Memory B cell (primary cell): ENCODE measurements around the gene STARD5.
A peak's percentile ranks its signal among the peaks of the same experiment; 100 is the strongest.
"Not testable (repeated sequence)": the region's sequence is repeated elsewhere in the genome, so short reads cannot be mapped to it uniquely, and the experiment has no call there.

ENCODE experiments used
- ATAC-seq: fragments of 150-1000 bp; cut with Tn5 transposase; 2 replicates; pipeline ENCODE4 v1.10.0; 2021; ENCODE audit warnings: low read depth, mild to moderate bottlenecking, moderate library complexity
- DNase-seq, 2 donors: peaks; one replicate each; pipeline ENCODE4 v3.0.0; 2022; ENCODE audit warnings: low spot score in 2 of 2
- H3K27ac Mint-ChIP-seq: one replicate; pipeline ENCODE4 v1.8.0; 2022; ENCODE audit warnings: mild to moderate bottlenecking, moderate library complexity, mixed read lengths
- H3K27me3 Mint-ChIP-seq: one replicate; pipeline ENCODE4 v1.8.0; 2022; ENCODE audit warnings: mixed read lengths
- H3K36me3 Mint-ChIP-seq: one replicate; pipeline ENCODE4 v1.8.0; 2022; ENCODE audit warnings: mild to moderate bottlenecking, mixed read lengths
- H3K4me1 Mint-ChIP-seq: one replicate; pipeline ENCODE4 v1.8.0; 2022; ENCODE audit warnings: mixed read lengths
- H3K4me3 Mint-ChIP-seq: one replicate; pipeline ENCODE4 v1.8.0; 2022; ENCODE audit warnings: mild to moderate bottlenecking, moderate library complexity, mixed read lengths
- H3K9me3 Mint-ChIP-seq: one replicate; pipeline ENCODE4 v1.8.0; 2022; ENCODE audit warnings: mixed read lengths

The STARD5 gene

GRCh38 chr15:81323944-81324881 lies at the start of gene STARD5:
TSS of gene STARD5 (minus strand) at chr15:81324141. CDS start at chr15:81324099, 42 bp downstream.
- no peaks in the 10 kb centered on the region for H3K9me3 Mint-ChIP-seq
- H3K27ac Mint-ChIP-seq: peak within 1 kb of the TSS; percentile 93
- peaks cover 37% of the 10 kb centered on the region for H3K4me1 Mint-ChIP-seq
- H3K36me3 Mint-ChIP-seq: no peaks in the 10 kb centered on the region
- H3K4me3 Mint-ChIP-seq: peak within 1 kb of the TSS; percentile 89
- H3K27me3 Mint-ChIP-seq: no peaks in the 10 kb centered on the region
- ATAC-seq: peak; percentile 97
- DNase-seq: peak; percentile 82 to 83

- Mint-ChIP-seq H3K4me3 (no peak overlapping the region), H3K27me3 (no peaks in the 10 kb centered on the region), H3K36me3 (peaks cover 2% of the 10 kb centered on the region), H3K4me1 (no peaks in the 10 kb centered on the region), H3K9me3 (no peaks in the 10 kb centered on the region), H3K27ac (no peak overlapping the region)
- ATAC-seq (no peak), DNase-seq (no peak)
Measured at GRCh38 chr15:81373176-81373575, 49.2 kb upstream of the STARD5 start.

GRCh38 chr15:81372575-81372974 lies 48.6 kb upstream of the STARD5 start:
- ATAC-seq: no peak
- Mint-ChIP-seq H3K9me3 (no peaks in the 10 kb centered on the region), H3K27ac (no peak overlapping the region), H3K27me3 (no peaks in the 10 kb centered on the region), H3K4me3 (no peak overlapping the region), H3K36me3 (peaks cover 2% of the 10 kb centered on the region), H3K4me1 (no peaks in the 10 kb centered on the region)
- DNase-seq: no peak

GRCh38 chr15:81363718-81364500 lies 40.0 kb upstream of the STARD5 start:
- Mint-ChIP-seq H3K27me3 (no peaks in the 10 kb centered on the region), H3K27ac (no peak overlapping the region), H3K9me3 (no peaks in the 10 kb centered on the region), H3K36me3 (peaks cover 2% of the 10 kb centered on the region), H3K4me3 (no peak overlapping the region), H3K4me1 (no peaks in the 10 kb centered on the region)
- no peak for DNase-seq
- ATAC-seq: no peak

GRCh38 chr15:81363276-81363675 lies 39.3 kb upstream of the STARD5 start:
- H3K27me3 Mint-ChIP-seq: no peaks in the 10 kb centered on the region
- DNase-seq (no peak), ATAC-seq (no peak)
- no peak overlapping the region for H3K27ac Mint-ChIP-seq
- H3K36me3 Mint-ChIP-seq: peaks cover 2% of the 10 kb centered on the region
- no peaks in the 10 kb centered on the region for H3K4me1 Mint-ChIP-seq
- H3K9me3 Mint-ChIP-seq: no peaks in the 10 kb centered on the region
- H3K4me3 Mint-ChIP-seq: no peak overlapping the region

GRCh38 chr15:81362790-81363189 lies 38.8 kb upstream of the STARD5 start:
- Mint-ChIP-seq H3K4me3 (no peak overlapping the region), H3K36me3 (peaks cover 2% of the 10 kb centered on the region), H3K9me3 (no peaks in the 10 kb centered on the region), H3K27ac (no peak overlapping the region), H3K27me3 (no peaks in the 10 kb centered on the region), H3K4me1 (no peaks in the 10 kb centered on the region)
- ATAC-seq (no peak), DNase-seq (no peak)

- no peak for ATAC-seq
- peaks cover 2% of the 10 kb centered on the region for H3K36me3 Mint-ChIP-seq
- H3K27me3 Mint-ChIP-seq: no peaks in the 10 kb centered on the region
- no peaks in the 10 kb centered on the region for H3K9me3 Mint-ChIP-seq
- DNase-seq: no peak
- no peak overlapping the region for H3K27ac Mint-ChIP-seq
- no peaks in the 10 kb centered on the region for H3K4me1 Mint-ChIP-seq
- no peak overlapping the region for H3K4me3 Mint-ChIP-seq
Measured at GRCh38 chr15:81361891-81362290, 38.0 kb upstream of the STARD5 start.

- Mint-ChIP-seq H3K9me3 (no peaks in the 10 kb centered on the region), H3K36me3 (peaks cover 2% of the 10 kb centered on the region), H3K4me1 (no peaks in the 10 kb centered on the region), H3K4me3 (no peak overlapping the region), H3K27me3 (no peaks in the 10 kb centered on the region), H3K27ac (no peak overlapping the region)
- ATAC-seq (no peak), DNase-seq (no peak)
Measured at GRCh38 chr15:81360491-81360890, 36.5 kb upstream of the STARD5 start.

- Mint-ChIP-seq H3K27me3 (no peaks in the 10 kb centered on the region), H3K36me3 (peaks cover 2% of the 10 kb centered on the region), H3K27ac (no peak overlapping the region), H3K4me3 (no peak overlapping the region), H3K9me3 (no peaks in the 10 kb centered on the region), H3K4me1 (no peaks in the 10 kb centered on the region)
- no peak for DNase-seq
- ATAC-seq: no peak
Measured at GRCh38 chr15:81358248-81358647, 34.3 kb upstream of the STARD5 start.

GRCh38 chr15:81357180-81357686 lies 33.3 kb upstream of the STARD5 start:
- Mint-ChIP-seq H3K27me3 (no peaks in the 10 kb centered on the region), H3K9me3 (no peaks in the 10 kb centered on the region), H3K4me1 (no peaks in the 10 kb centered on the region), H3K27ac (no peak overlapping the region), H3K4me3 (no peak overlapping the region), H3K36me3 (peaks cover 2% of the 10 kb centered on the region)
- DNase-seq (no peak), ATAC-seq (no peak)

- Mint-ChIP-seq H3K36me3 (peaks cover 2% of the 10 kb centered on the region), H3K4me3 (no peak overlapping the region), H3K4me1 (no peaks in the 10 kb centered on the region), H3K9me3 (no peaks in the 10 kb centered on the region), H3K27ac (no peak overlapping the region), H3K27me3 (no peaks in the 10 kb centered on the region)
- DNase-seq (no peak), ATAC-seq (no peak)
Measured at GRCh38 chr15:81356252-81356651, 32.3 kb upstream of the STARD5 start.

GRCh38 chr15:81351651-81352050 lies 27.7 kb upstream of the STARD5 start:
- no peak for ATAC-seq
- H3K36me3 Mint-ChIP-seq: peaks cover 4% of the 10 kb centered on the region
- H3K4me1 Mint-ChIP-seq: no peaks in the 10 kb centered on the region
- H3K9me3 Mint-ChIP-seq: peaks cover 2% of the 10 kb centered on the region
- no peak overlapping the region for H3K27ac Mint-ChIP-seq
- peaks cover 6% of the 10 kb centered on the region for H3K27me3 Mint-ChIP-seq
- DNase-seq: no peak
- H3K4me3 Mint-ChIP-seq: no peak overlapping the region

- DNase-seq (no peak), ATAC-seq (no peak)
- H3K27ac Mint-ChIP-seq: no peak overlapping the region
- peaks cover 4% of the 10 kb centered on the region for H3K36me3 Mint-ChIP-seq
- peaks cover 2% of the 10 kb centered on the region for H3K9me3 Mint-ChIP-seq
- H3K4me3 Mint-ChIP-seq: no peak overlapping the region
- no peaks in the 10 kb centered on the region for H3K4me1 Mint-ChIP-seq
- peaks cover 10% of the 10 kb centered on the region for H3K27me3 Mint-ChIP-seq
Measured at GRCh38 chr15:81349271-81349670, 25.3 kb upstream of the STARD5 start.

GRCh38 chr15:81348691-81349090 lies 24.8 kb upstream of the STARD5 start:
- ATAC-seq, H3K27ac Mint-ChIP-seq, DNase-seq, H3K4me1 Mint-ChIP-seq, H3K27me3 Mint-ChIP-seq, H3K4me3 Mint-ChIP-seq, H3K36me3 Mint-ChIP-seq, H3K9me3 Mint-ChIP-seq: not testable (repeated sequence)
